NCI-H774 (cell line): Measurements from ENCODE around the gene USB1.
A peak's percentile ranks its signal among the peaks of the same experiment; 100 is the strongest.

Source experiments
- DNase-seq: peaks from one replicate; lab custom pipeline; 2025; lab: John Stamatoyannopoulos, UW

Gene USB1, protein sequence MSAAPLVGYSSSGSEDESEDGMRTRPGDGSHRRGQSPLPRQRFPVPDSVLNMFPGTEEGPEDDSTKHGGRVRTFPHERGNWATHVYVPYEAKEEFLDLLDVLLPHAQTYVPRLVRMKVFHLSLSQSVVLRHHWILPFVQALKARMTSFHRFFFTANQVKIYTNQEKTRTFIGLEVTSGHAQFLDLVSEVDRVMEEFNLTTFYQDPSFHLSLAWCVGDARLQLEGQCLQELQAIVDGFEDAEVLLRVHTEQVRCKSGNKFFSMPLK

GRCh38 chr16:58000706-58001676, at the start of gene USB1:
USB1 (plus strand) TSS chr16:58001407; CDS start chr16:58001484, 77 bp downstream.
- peak; percentile 86 for DNase-seq

DNA sequence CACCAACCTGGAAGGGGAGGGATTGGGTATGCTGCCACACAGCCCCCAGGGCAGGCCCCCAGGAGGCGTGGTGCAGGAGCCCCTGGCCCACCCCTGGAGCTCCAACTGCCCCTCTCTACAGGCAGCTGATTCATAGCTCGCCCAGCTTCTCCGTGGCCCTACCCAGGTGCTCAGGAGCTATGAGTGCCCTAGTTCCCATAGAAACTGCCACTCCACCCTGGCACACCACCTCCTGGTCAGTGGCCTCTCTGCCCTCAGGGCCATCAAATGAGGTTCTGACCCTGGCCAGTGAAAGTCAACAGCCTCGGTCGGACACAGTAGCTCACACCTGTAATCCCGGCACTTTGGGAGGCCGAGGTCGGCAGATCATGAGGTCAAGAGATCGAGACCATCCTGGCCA, 48.3 kb upstream of the USB1 start:
- DNase-seq: no peak

- no peak for DNase-seq
Measured at GRCh38 chr16:57953857-57954256, 47.4 kb upstream of the USB1 start.

- DNase-seq: no peak
Measured at GRCh38 chr16:57955572-57956188, 45.5 kb upstream of the USB1 start.

GRCh38 chr16:57956270-57956808, 44.9 kb upstream of the USB1 start:
- no peak for DNase-seq

DNA sequence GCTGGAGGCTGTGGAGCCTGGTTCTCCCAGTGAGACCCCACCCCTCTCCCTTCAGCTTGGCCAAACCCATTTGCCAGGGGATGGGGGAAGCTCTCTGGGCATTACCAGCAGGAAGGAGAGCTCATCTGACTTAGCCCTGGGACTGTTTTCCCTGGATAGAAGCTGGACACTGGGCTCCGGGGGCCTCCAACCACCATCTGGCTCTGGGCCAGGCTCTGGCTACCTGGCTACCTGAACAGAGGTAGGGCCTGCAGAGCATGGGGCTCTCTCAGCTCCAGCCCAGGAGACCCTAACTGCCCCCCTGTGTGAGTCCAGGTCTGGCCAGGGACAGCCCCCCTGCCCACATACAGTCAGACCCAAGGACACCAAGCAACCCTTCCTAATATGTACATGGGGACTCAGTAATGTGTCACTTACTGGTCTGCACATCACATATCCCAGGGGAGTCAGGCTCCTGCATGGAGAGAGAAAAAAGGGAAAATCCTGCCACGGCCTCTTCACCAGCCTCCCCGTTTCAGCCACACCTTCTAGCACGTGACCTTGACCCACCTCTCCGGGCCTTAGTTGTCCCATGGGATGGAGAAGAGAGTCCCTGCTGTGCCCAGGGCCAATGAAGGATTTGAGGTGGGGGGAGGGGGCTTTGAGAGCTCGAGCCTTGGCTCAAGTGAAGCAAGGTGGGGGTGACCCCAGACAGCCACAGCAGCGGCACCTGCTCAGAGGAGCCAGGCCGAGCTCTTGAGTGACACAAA, 44.1 kb upstream of the USB1 start:
- no peak for DNase-seq

DNA sequence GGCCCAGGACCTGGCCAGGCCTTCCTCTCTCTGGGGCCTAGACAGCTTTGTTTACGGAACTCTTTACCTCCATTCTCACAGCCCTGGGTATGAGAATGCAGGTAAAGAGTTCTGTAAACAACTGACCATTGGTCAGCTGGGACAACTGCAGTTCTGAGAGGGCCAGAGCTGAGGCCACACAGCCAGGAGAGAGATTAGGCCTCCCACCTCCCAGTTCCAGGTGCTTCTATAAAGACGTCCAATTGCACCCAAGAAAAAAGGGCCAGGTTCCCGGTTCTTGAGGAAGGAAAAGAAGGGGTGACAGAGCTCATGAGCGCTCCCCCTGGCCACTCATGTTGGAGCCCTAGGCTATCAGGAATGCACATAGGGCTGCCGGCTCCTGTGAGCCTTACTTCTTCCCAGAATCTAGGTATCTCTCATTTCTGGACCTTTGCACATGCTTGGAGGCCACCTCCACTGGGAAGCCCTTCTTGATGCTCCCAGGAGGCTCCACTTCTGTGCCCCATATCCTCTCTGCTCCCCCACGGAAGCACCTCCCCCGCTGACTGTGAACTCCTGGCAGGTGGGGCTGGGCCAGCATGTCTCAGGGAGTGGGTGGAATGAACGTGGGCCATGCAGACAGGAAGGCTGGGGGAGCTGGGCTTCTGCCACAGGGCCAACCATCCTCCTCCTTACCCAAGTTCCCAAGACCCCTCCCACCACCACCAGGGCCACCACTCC, 43.4 kb upstream of the USB1 start:
- DNase-seq: peak; percentile 53

- no peak for DNase-seq
Measured at GRCh38 chr16:57958544-57958943, 42.7 kb upstream of the USB1 start.

DNA sequence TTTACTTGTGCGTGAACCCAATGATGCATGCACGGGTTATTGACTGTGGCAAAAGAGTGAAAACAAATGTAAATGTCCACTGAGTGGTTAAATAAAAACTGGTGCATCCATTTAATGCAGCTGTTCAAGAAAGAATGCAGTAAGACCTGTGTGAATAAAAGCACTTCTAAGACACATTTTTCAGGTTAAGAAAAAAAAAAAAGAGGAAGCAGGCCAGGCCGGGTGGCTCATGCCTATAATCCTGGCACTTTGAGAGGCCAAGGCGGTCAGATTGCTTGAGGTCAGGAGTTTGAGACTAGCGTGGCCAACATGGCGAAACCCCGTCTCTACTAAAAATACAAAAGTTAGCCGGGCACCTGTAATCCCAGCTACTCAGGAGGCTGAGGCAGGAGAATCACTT, 42.1 kb upstream of the USB1 start:
- no peak for DNase-seq

- DNase-seq: no peak
Measured at GRCh38 chr16:57959804-57960203, 41.4 kb upstream of the USB1 start.

DNA sequence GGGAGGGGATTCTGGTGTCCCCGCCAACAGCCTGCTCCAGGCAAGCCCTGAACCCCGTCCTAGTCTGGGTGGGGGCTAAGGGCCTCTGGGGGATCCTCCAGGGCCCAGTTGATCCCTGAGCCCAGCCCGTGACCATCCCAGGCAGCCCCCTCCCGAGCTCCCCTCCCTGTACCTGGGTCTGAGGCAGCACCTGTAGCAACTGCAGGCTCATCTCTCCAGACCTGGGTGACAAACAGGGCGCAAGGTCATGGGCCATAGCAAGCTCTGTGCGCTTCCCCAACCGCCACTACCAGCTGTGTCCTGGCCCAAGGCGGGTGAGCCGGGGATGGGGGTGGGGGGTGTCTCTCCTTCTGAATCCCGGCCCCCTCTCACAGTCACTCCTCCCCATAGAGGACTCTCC, 40.9 kb upstream of the USB1 start:
- no peak for DNase-seq

GRCh38 chr16:57960826-57961472, 40.3 kb upstream of the USB1 start:
- no peak for DNase-seq

DNA sequence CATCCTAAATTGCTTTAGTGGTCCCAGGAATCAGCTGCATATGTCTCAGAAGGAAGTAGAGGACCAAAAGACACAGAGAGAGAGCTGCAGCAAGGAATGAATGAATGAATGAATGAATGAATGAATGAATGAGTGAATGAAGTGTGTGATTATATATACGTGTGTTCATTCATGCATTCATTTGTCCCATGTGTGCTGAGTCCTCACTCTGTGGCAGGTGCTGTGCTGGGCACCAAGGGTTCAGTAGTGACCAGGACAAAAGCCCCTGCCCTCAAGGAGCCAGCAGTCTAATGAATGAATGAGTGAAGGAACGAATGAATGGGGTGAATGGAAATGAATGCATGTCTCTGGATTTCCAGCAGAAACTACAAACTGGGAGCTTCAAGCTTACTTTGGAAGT, 39.7 kb upstream of the USB1 start:
- no peak for DNase-seq

- DNase-seq: no peak
Measured at GRCh38 chr16:57962046-57962445, 39.2 kb upstream of the USB1 start.

DNA sequence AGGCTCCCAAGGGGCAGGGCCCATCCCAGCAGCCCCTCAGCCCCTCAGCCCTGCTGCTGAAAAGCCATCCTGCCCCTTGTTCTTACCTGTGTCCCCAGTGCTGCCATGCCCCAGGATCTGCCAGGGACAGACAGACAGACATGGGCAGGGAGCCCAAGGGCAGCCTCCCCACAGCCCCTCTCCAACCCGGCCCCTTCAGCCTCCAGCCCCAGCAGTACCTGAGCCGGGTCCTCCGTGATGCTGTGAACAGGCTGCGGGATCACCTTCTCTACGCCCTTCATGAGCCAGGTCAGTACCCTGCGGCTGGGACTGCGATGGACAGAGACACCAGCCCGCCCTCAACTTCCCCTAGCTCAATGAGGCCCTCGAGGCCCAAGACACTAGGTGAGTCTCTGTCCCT, 38.5 kb upstream of the USB1 start:
- no peak for DNase-seq

GRCh38 chr16:57964157-57964700, 37.0 kb upstream of the USB1 start:
- no peak for DNase-seq

DNA sequence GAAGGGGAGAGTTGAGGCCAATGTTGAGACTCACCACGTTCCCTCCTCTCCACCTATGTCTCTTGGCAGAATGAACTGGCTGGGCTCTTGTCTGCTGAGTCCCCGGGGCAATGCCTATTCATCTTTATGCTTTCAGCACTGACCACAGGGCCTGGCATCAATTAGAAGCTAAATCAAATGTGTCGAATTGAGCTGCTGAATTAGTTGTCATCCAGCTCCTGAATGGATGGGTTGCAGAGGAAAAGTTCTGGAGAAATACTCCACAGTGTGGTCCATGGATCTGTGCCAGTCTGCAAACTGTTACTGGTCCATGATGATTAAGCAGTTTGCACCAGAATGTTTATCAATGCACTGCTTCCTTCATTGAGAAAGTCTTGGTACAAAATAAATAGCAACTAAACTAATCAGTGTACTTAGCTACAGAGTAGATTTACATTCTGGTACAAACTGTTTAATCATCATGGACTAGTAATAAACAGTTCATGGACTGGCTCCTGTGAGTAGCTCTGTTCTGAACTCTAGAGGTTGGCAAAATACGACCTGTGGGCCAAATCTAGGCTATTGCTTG, 34.9 kb upstream of the USB1 start:
- no peak for DNase-seq

GRCh38 chr16:57966986-57967385, 34.2 kb upstream of the USB1 start:
- DNase-seq: no peak

DNA sequence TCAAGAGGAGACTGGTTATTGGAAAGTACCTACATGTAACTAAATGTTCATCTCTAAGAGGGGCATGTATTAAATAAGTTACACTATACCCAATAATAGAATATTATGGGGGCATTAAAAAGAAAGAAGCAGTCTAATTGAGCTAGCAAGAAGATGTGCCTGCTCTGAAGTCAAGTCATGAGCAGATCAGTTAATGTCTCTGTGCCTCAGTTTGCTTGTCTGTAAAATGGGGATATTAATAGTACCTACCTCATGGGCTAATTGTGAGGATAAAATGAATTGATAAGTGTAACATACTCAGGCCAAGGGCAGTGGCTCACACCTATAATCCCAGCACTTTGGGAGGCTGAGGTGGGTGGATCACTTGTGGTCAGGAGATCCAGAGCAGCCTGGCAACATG, 33.3 kb upstream of the USB1 start:
- no peak for DNase-seq
